HG03354 (cell line): ENCODE results near the gene SMIM13.
"Not testable (repeated sequence)": the region's sequence is repeated elsewhere in the genome, so short reads cannot be mapped to it uniquely, and the experiment has no call there.

Source experiments
- ATAC-seq: cut with Tn5 transposase; IDR thresholded peaks from one replicate; pipeline ENCODE4 v1.9.1; 2021; ENCODE audit warnings: mild to moderate bottlenecking; ENCODE audit not compliant: unreplicated experiment, poor library complexity, severe bottlenecking

Gene SMIM13

DNA sequence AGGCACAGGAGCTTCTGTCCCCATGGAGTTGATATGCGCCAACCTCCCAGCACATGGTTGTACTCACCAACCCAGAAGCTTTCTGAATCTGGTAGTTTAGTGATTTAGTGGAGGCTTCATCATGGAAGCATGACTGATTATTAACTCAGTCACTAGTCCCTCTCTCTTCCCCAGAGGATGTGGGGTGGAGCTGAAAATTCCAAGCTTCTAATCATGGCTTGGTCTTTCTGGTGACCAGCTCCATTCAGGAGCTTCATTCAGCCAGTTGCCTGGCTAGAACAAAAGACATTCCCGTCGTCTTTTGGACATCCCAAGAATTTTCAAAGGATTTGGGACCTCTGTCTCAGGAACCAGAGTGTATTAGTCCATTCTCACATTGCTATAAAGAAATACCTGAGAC, 13.3 kb upstream of the SMIM13 start:
- no peak for ATAC-seq

- no peak for ATAC-seq
Measured at GRCh38 chr6:11083491-11083890, 10.1 kb upstream of the SMIM13 start.

DNA sequence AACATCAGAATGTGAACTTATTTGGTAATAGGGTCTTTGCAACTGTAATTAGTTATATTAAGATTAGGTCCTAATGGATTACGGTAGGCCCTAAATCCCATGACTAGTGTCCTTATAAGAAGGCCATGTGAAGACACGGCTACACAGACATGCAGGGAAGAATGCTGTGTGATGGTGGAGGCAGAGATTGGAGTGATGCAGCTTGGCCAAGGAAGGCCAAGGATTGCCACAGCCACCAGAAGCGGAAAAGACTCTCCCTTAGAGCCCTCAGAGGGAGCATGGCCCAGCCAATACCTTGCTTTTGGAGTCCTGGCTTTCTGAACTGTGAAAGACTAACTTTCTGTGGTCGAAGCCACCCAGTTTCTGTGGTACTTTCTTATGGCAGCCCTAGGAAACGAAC, 9.7 kb upstream of the SMIM13 start:
- ATAC-seq: no peak

GRCh38 chr6:11085758-11086435, 7.7 kb upstream of the SMIM13 start:
- ATAC-seq: no peak

DNA sequence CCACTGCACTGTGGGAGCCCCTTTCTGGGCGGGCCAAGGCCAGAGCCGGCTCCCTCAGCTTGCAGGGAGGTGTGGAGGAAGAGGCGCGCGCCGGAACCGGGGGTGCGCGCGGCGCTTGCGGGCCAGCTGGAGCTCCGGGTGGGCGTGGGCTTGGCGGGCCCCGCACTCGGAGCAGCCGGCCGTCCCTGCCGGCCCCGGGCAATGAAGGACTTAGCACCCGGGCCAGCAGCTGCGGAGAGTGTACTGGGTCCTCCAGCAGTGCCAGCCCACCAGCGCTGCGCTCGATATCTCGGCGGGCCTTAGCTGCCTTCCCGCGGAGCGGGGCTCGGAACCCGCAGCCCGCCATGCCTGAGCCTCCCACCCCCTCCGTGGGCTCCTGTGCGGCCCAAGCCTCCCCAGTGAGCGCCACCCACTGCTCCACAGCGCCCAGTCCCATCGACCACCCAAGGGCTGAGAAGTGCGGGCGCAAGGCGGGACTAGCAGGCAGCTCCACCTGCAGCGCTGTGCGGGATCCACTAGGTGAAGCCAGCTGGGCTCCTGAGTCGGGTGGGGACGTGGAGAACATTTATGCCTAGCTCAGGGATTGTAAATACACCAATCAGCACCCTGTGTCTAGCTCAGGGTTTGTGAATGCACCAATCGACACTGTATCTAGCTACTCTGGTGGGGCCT, 6.4 kb upstream of the SMIM13 start:
- not testable (repeated sequence) for ATAC-seq

DNA sequence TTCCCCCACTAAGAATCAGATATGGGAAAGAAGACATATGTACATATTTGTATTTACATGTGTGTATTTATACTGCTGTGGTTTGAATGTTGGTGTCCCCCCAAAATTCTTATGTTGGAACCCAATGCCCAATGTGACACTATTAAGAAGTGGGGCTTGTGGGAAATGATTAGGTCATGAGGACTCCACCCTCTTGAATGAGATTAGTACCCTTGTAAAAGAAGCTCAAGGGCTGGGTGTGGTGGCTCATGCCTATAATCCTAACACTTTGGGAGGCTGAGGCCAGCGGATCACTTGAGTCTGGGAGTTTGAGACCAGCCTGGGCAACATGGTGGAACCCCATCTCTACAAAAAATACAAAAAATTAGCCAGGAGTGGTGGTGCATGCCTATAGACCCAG, 3.9 kb upstream of the SMIM13 start:
- no peak for ATAC-seq

DNA sequence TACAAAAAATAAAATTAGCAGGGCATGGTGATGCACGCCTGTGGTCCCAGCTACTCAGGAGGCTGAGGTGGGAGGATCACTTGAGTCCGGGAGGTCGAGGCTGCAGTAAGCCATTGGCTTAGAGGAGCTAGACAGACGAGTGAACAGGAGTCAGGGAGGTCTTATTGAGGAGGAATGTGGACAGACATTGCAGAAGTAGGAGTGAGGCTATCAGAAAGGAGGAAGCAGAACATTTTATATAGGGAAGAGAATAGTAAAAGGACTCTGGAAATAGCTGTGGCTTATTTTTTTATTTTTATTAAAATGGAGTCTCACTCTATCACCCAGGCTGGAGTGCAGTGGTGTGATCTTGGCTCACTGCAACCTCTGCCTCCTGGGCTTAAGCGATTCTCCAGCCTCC, 2.5 kb upstream of the SMIM13 start:
- not testable (repeated sequence) for ATAC-seq

GRCh38 chr6:11092668-11093375, 812 bp upstream of the SMIM13 start:
- ATAC-seq: peak; percentile 40

GRCh38 chr6:11093376-11093625, 333 bp upstream of the SMIM13 start:
- ATAC-seq: peak; percentile 27

GRCh38 chr6:11094411-11094851, 797 bp downstream of the SMIM13 start:
- ATAC-seq: peak; percentile 45

DNA sequence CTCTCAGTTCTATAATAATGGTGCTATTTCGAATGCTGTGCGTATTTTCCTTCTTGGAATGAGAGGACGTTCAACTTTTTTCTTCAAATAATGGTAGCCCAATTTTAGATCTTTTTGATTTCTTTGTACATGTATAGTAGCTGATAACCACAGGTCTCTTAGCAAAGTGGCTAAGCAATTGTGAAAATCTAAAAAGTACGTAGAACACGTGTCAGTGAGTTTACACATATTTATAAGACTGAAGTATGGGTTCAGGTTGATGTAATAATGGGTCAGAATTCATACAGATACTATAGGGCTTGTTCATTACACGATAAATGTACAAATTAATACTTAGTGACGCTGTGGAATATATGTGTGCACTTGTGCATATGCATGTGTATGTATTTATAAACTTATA, 1.3 kb downstream of the SMIM13 start:
- ATAC-seq: no peak

DNA sequence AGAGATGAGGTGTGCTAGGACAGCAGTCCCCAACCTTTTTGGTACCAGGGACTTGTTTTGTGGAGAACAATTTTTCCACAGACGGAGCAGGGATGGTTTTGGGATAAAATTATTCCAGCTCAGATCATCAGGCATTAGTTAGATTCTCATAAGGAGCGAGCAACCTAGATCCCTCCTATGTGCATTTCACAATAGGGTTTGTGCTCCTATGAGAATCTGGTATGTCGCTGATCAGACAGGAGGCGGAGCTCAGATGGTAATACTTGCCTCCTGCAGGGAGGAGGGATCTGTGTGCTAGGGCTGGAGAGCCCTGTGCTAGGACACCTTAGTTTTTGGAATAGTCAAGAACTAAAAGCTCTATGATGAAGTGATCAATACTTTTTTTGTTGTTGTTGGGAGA, 2.5 kb downstream of the SMIM13 start:
- no peak for ATAC-seq

DNA sequence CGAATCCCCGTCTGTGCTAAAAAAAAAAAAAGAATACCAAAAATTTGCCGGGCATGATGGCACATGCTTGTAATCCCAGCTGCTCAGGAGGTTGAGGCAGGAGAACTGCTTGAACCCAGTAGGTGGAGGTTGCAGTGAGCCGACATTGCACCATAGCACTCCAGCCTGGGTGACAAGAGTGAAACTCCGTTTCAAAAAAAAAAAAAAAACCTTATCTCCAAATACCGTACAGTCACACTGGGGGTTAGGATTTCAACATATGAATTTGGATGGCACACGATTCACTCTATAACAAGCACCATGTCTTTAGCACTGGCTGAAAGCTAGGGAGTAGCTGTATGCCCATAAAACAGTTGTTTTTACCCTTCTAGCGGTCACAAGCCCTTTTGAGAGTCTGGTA, 3.8 kb downstream of the SMIM13 start:
- no peak for ATAC-seq

DNA sequence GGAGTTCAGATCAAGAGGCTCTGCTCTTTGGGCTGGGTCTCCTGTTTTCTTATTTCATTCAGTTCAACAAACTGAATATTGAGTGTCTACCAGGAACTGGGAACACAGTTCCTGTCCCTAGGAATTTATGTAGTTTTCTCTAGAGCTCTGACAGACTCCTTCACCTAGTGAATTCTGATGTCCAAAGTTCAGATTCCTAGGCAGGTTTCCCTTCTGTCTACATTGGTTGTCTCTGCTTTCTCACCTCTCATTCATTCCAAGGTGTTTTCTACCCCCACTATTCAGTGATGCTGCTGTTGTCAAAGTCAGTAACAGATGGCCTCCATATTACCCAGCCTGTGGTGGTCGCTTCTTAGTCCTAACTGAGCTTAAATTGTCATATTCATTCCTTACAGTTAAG, 4.4 kb downstream of the SMIM13 start:
- ATAC-seq: no peak

DNA sequence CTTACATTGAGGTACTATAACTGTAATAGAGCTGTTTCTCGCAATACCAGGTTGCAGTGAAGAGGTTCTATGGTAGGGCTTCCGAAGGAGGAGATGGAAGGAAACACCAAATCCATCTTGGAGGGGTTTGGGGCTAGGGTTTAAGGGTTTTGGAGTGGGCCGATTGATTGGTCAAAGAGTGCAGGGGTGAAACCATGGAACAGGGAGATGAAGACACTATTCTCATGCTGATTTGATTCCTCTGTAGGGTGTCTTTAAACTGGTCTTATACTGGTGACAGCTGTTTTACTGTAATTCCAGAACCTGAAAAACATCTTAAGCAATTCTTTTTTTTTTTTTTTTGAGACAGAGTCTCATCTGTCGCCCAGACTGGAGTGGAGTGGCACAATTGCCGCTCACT, 7.8 kb downstream of the SMIM13 start:
- ATAC-seq: no peak

DNA sequence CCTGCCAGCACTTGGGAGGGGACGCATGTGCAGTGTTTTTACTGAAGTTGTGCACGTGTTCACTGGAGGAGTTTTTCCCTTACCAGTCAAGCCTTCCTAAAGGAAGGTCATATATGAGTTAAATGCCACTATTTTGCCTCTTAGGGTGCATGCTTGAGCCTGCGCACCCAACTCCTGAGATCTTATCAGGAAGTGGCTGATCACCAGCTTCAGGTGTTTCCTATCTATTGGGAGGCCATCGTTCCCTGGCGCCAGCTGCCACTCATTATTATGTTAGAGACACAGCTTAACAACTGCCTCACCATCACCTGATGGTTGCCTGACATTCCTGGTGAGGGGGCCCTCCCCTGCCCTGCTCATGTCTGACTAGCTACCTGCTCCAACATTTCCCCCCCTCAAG, 9.4 kb downstream of the SMIM13 start:
- no peak for ATAC-seq

GRCh38 chr6:11108726-11109125, 15.1 kb downstream of the SMIM13 start:
- ATAC-seq: no peak

- ATAC-seq: no peak
Measured at GRCh38 chr6:11110921-11111768, 17.5 kb downstream of the SMIM13 start, which contains the start of gene ERVFRD-1. Gene ERVFRD-1, minus strand, starts transcription at chr6:11111725. Its CDS starts 6,415 bp downstream, at chr6:11105310.

DNA sequence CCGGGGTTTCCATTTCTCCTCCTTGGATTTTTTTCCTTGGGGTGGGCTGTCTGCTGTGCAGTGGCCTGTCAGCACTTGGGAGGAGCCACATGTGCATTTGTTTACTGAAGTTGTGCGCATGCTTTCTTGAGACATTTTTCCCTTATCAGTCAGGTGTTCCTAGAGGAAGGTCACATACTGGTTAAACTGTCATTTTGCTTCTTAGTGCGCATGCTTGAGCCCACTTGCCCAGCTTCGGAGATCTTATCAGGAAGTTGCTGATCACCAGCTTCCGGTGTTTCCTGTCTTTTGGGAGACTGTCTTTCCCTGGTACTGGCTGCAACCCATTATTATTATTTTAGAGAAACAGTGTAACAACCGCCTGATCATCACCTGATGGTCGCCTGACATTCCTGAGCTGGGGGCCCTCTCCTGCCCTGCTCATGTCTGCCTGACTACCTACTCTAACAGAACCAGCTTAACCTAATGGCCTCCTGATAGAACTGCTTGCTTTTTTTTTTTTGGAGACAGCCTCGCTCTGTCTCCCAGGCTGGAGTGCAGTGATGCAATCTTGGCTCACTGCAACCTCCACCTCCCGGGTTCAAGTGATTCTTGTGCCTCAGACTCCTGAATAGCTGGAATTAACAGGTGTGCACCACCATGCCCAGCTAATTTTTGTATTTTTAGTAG, 18.3 kb downstream of the SMIM13 start:
- no peak for ATAC-seq

- ATAC-seq: no peak
Measured at GRCh38 chr6:11113038-11113437, 19.4 kb downstream of the SMIM13 start.
